Measurements from ENCODE around the gene TMEM89.

Gene TMEM89

DNA sequence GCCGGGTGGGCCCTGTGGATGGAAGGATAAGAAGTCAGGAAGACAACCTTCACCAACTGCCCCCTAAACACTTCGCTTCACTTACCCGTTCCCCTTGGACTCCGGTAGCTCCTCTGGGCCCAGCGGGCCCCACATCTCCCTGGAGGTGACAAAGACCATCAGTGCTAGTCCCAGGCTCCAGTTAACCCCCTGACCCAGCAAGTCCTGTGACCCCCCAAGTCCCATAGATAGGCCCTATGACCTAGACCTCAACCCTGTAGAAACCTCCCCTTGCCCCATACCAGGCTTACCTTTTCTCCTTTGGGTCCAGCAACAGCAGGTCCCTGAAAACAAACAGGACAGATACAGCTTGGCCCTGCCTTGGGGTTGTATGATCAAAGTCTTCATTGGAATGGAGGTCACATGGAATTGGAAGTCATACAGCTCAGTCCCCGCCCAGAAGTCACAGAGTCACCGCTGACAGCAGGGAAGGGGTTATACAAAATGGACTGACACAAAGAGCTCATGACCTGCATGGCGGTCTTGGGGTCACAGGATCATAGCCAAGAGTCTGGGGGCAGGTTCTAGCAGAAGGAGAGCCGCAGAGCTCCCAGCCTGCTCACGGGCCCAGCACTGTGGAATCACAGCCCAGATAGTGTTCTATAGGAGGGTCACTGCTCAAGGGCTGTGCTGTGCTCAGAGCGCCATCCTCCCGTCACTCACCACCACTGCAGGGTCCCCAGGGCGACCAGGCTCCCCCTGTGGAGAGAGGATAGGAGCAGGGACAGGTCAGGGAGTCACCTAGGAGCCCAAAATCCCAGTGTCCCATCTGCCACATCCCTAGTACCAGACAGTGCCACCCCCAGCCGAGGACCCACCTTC is 39.7 kb downstream of the TMEM89 start:
- no peak for TF ChIP-seq CTCF (IDR thresholded peaks at IDR 0.05)
- no peaks in the 10 kb centered on the region for H3K9me3 ChIP-seq
- no peaks in the 10 kb centered on the region for H3K4me1 ChIP-seq (ENCODE audit: control insufficient read depth in 1 of 2, insufficient read depth in 1 of 2, low read depth in 1 of 2, low read length in 1 of 2)
- H3K4me3 ChIP-seq (ENCODE audit: low read depth in 1 of 2, low read length in 1 of 2) = no peak overlapping the region
- no peaks in the 10 kb centered on the region for H3K27me3 ChIP-seq
- H3K27ac ChIP-seq = no peak overlapping the region
- H3K36me3 ChIP-seq = no peaks in the 10 kb centered on the region

DNA sequence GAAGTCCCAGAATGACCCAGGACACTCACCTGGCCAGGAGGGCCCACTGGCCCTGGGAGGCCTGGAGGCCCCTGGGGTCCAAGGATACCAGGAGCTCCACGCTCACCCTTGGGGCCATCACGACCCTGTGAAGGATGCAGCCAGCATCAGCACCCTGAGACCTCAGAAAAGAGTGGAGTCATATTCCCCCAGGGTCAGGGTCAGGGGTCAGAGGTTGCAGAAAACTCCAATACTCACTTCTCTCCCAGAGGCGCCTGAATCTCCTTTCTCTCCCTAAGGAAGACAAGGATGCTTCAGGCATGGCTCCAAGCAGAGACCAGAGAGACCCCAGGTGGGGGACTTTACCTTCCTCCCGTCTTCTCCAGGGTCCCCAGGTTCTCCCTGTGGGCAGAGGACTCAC is 44.9 kb downstream of the TMEM89 start:
- no peak overlapping the region for H3K4me3 ChIP-seq (ENCODE audit: low read depth in 1 of 2, low read length in 1 of 2)
- no peak overlapping the region for H3K27ac ChIP-seq
- TF ChIP-seq CTCF (IDR thresholded peaks at IDR 0.05) = no peak
- no peaks in the 10 kb centered on the region for H3K36me3 ChIP-seq
- no peaks in the 10 kb centered on the region for H3K4me1 ChIP-seq (ENCODE audit: control insufficient read depth in 1 of 2, insufficient read depth in 1 of 2, low read depth in 1 of 2, low read length in 1 of 2)
- H3K9me3 ChIP-seq = no peaks in the 10 kb centered on the region
- no peaks in the 10 kb centered on the region for H3K27me3 ChIP-seq

GRCh38 chr3:48575366-48575765 is 46.2 kb downstream of the TMEM89 start:
- H3K27me3 ChIP-seq = no peaks in the 10 kb centered on the region
- H3K36me3 ChIP-seq = no peaks in the 10 kb centered on the region
- no peak overlapping the region for H3K4me3 ChIP-seq (ENCODE audit: low read depth in 1 of 2, low read length in 1 of 2)
- no peaks in the 10 kb centered on the region for H3K4me1 ChIP-seq (ENCODE audit: control insufficient read depth in 1 of 2, insufficient read depth in 1 of 2, low read depth in 1 of 2, low read length in 1 of 2)
- no peak overlapping the region for H3K27ac ChIP-seq
- no peaks in the 10 kb centered on the region for H3K9me3 ChIP-seq
- TF ChIP-seq CTCF (IDR thresholded peaks at IDR 0.05) = no peak

DNA sequence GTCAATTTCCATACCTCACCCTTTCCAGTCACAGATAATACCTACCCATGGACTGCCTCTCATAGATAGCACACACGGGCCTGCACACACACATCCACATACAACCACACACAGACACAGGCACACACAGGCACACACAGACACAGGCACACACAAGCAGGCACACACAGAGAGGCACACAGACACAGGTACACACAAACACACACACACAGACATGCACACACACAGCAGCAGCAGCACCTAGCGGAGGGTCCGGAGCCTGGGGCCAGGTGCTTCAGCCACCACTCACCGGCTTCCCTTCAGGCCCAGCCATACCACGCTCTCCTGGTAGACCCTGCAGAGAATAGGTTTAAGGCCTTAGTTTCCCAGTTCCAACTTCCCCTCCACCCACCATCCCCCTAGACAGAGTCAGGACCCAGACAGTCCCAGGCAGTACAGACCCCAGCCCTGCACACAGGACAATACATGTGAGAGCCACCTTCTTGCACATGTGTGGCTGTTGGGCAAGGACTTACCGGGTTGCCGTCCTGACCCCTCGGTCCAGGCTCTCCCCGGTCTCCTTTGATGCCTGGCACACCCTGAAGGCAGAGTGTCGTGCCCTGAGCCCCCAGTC is 47.5 kb downstream of the TMEM89 start:
- no peaks in the 10 kb centered on the region for H3K36me3 ChIP-seq
- TF ChIP-seq CTCF (IDR thresholded peaks at IDR 0.05) = no peak
- no peaks in the 10 kb centered on the region for H3K27me3 ChIP-seq
- H3K4me1 ChIP-seq (ENCODE audit: control insufficient read depth in 1 of 2, insufficient read depth in 1 of 2, low read depth in 1 of 2, low read length in 1 of 2) = no peaks in the 10 kb centered on the region
- no peaks in the 10 kb centered on the region for H3K9me3 ChIP-seq
- no peak overlapping the region for H3K27ac ChIP-seq
- no peak overlapping the region for H3K4me3 ChIP-seq (ENCODE audit: low read depth in 1 of 2, low read length in 1 of 2)

GRCh38 chr3:48572517-48572916 is 49.1 kb downstream of the TMEM89 start:
- Histone ChIP-seq H3K27ac (no peak overlapping the region), H3K4me1 (ENCODE audit: control insufficient read depth in 1 of 2, insufficient read depth in 1 of 2, low read depth in 1 of 2, low read length in 1 of 2) (no peaks in the 10 kb centered on the region), H3K9me3 (no peaks in the 10 kb centered on the region), H3K36me3 (no peaks in the 10 kb centered on the region), H3K4me3 (ENCODE audit: low read depth in 1 of 2, low read length in 1 of 2) (no peak overlapping the region), H3K27me3 (no peaks in the 10 kb centered on the region)
- TF ChIP-seq CTCF (IDR thresholded peaks at IDR 0.05) = no peak

Data from neutrophil (primary cell).